ENCODE measurements around the gene MEOX2.

GRCh38 chr7:15581352-15581951 is 105.0 kb downstream of the MEOX2 start:
- TF ChIP-seq GATA2 (IDR thresholded peaks at IDR 0.05; ENCODE audit: low read depth, low read length): no peak
- TF ChIP-seq GATA3 (IDR thresholded peaks at IDR 0.05; ENCODE audit: low read depth, low read length): no peak

Data from SH-SY5Y (cell line).